OCI-LY1 (cell line): ENCODE results near the gene MCM7.
A peak's percentile ranks its signal among the peaks of the same experiment; 100 is the strongest.

Experiments
- H2AFZ ChIP-seq: fragments of 200-600 bp; sonication (generic), shearing (Covaris generic); 2 replicates; pipeline ENCODE4 v1.6.0; 2014; ENCODE audit warnings: antibody characterized with exemption, mild to moderate bottlenecking, low read length
- H3F3A ChIP-seq: fragments of 200-600 bp; sonication (generic), shearing (Covaris generic); 2 replicates; pipeline ENCODE4 v1.6.0; 2014; ENCODE audit warnings: mild to moderate bottlenecking, antibody characterized with exemption, low read length, moderate library complexity; ENCODE audit not compliant: insufficient read depth
- H3K27ac ChIP-seq: fragments of 200-600 bp; sonication (generic); 2 replicates; pipeline ENCODE4 v1.5.1; 2014; ENCODE audit warnings: low read length, mixed run types, mild to moderate bottlenecking, low read depth; ENCODE audit not compliant: poor library complexity, severe bottlenecking
- H3K27me3 ChIP-seq: fragments of 200-600 bp; sonication (generic); 2 replicates; pipeline ENCODE4 v1.6.0; 2014; ENCODE audit warnings: antibody characterized with exemption, mild to moderate bottlenecking, low read length, moderate library complexity; ENCODE audit not compliant: insufficient read depth
- H3K36me3 ChIP-seq: fragments of 200-600 bp; sonication (generic); 2 replicates; pipeline ENCODE4 v1.6.1; 2014; ENCODE audit warnings: mild to moderate bottlenecking, antibody characterized with exemption, low read length, moderate library complexity, mixed read lengths; ENCODE audit not compliant: insufficient read depth
- H3K4me1 ChIP-seq: fragments of 200-600 bp; sonication (generic); 2 replicates; pipeline ENCODE4 v1.5.1; 2014; ENCODE audit warnings: mild to moderate bottlenecking, low read length, moderate library complexity; ENCODE audit not compliant: insufficient read depth, severe bottlenecking
- H3K4me2 ChIP-seq: fragments of 200-600 bp; sonication (generic), shearing (Covaris generic); 2 replicates; pipeline ENCODE4 v1.6.1; 2014; ENCODE audit warnings: low read length
- H3K4me3 ChIP-seq: fragments of 200-600 bp; sonication (generic); 2 replicates; pipeline ENCODE4 v1.5.1; 2014; ENCODE audit warnings: low read length, low read depth, mild to moderate bottlenecking, mixed read lengths; ENCODE audit not compliant: poor library complexity, severe bottlenecking
- H3K79me2 ChIP-seq: fragments of 200-600 bp; shearing (Covaris generic); 2 replicates; pipeline ENCODE4 v1.6.1; 2016; ENCODE audit warnings: mixed run types, low read length, mixed read lengths; ENCODE audit not compliant: insufficient read depth
- H3K9ac ChIP-seq: fragments of 200-600 bp; sonication (generic), shearing (Covaris generic); 2 replicates; pipeline ENCODE4 v1.6.1; 2014; ENCODE audit warnings: mild to moderate bottlenecking, low read length, mixed read lengths
- H3K9me2 ChIP-seq: fragments of 200-600 bp; sonication (generic), shearing (Covaris generic); 2 replicates; pipeline ENCODE4 v1.6.1; 2014; ENCODE audit warnings: low read depth, mild to moderate bottlenecking, low read length, mixed read lengths
- H3K9me3 ChIP-seq: fragments of 200-600 bp; shearing (Covaris generic); 2 replicates; pipeline ENCODE4 v1.6.1; 2014; ENCODE audit warnings: low read length, mixed read lengths
- H4K20me1 ChIP-seq: fragments of 200-600 bp; sonication (generic), shearing (Covaris generic); 2 replicates; pipeline ENCODE4 v1.6.0; 2016; ENCODE audit warnings: mild to moderate bottlenecking, low read length; ENCODE audit not compliant: insufficient read depth
- EZH2 ChIP-seq: fragments of 200-600 bp; sonication (generic), shearing (Covaris generic); IDR thresholded peaks from 2 replicates; pipeline ENCODE4 v1.8.0; 2017; ENCODE audit warnings: borderline replicate concordance, mixed run types, mild to moderate bottlenecking, antibody characterized with exemption, low read length, moderate library complexity, mixed read lengths
- TF ChIP-seq, protein P1 (sequence below): fragments of 200-600 bp; sonication (generic), shearing (Covaris generic); IDR thresholded peaks from 2 replicates; pipeline ENCODE4 v1.5.1; 2017; ENCODE audit warnings: mild to moderate bottlenecking, antibody characterized with exemption, low read length, moderate library complexity, mixed read lengths

The MCM7 gene

GRCh38 chr7:100085515-100085914, 15.7 kb downstream of the MCM7 start:
- H3K4me3 ChIP-seq, result no peak overlapping the region
- H4K20me1 ChIP-seq, result no peaks in the 10 kb centered on the region
- H3K27ac ChIP-seq, result no peak overlapping the region

GRCh38 chr7:100082978-100083377, 18.2 kb downstream of the MCM7 start:
- H3F3A ChIP-seq, result peaks cover 10% of the 10 kb centered on the region; the same call in 1 of the 2 replicates
- no peaks in the 10 kb centered on the region for H4K20me1 ChIP-seq
- H2AFZ ChIP-seq, result no peak overlapping the region
- peak overlapping the region; percentile 76; the same call in 1 of the 2 replicates for H3K4me2 ChIP-seq
- peaks cover 18% of the 10 kb centered on the region; the same call in 1 of the 2 replicates for H3K36me3 ChIP-seq
- H3K9me3 ChIP-seq, result no peaks in the 10 kb centered on the region
- peak overlapping the region; percentile 36 for H3K27ac ChIP-seq
- no peaks in the 10 kb centered on the region for H3K9me2 ChIP-seq
- H3K4me1 ChIP-seq, result peaks cover 21% of the 10 kb centered on the region
- H3K4me3 ChIP-seq, result peak overlapping the region; percentile 75
- TF ChIP-seq EZH2, result no peak
- TF ChIP-seq, protein P1, sequence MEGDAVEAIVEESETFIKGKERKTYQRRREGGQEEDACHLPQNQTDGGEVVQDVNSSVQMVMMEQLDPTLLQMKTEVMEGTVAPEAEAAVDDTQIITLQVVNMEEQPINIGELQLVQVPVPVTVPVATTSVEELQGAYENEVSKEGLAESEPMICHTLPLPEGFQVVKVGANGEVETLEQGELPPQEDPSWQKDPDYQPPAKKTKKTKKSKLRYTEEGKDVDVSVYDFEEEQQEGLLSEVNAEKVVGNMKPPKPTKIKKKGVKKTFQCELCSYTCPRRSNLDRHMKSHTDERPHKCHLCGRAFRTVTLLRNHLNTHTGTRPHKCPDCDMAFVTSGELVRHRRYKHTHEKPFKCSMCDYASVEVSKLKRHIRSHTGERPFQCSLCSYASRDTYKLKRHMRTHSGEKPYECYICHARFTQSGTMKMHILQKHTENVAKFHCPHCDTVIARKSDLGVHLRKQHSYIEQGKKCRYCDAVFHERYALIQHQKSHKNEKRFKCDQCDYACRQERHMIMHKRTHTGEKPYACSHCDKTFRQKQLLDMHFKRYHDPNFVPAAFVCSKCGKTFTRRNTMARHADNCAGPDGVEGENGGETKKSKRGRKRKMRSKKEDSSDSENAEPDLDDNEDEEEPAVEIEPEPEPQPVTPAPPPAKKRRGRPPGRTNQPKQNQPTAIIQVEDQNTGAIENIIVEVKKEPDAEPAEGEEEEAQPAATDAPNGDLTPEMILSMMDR, result no peak
- peaks cover 6% of the 10 kb centered on the region for H3K79me2 ChIP-seq
- H3K9ac ChIP-seq, result no peak overlapping the region
- no peaks in the 10 kb centered on the region for H3K27me3 ChIP-seq

More at GRCh38 chr7:100085515-100085914, 15.7 kb downstream of the MCM7 start:
- TF ChIP-seq, protein P1, result no peak
- no peak for TF ChIP-seq EZH2
- peaks cover 4% of the 10 kb centered on the region; the same call in 1 of the 2 replicates for H3K36me3 ChIP-seq
- H3K4me2 ChIP-seq, result no peak overlapping the region
- H3K9ac ChIP-seq, result no peak overlapping the region
- peaks cover 39% of the 10 kb centered on the region for H3K4me1 ChIP-seq
- no peaks in the 10 kb centered on the region for H3K9me2 ChIP-seq
- peaks cover 6% of the 10 kb centered on the region for H3K79me2 ChIP-seq
- H3K9me3 ChIP-seq, result no peaks in the 10 kb centered on the region
- H3K27me3 ChIP-seq, result no peaks in the 10 kb centered on the region
- peaks cover 14% of the 10 kb centered on the region for H3F3A ChIP-seq
- no peak overlapping the region for H2AFZ ChIP-seq

GRCh38 chr7:100081535-100082102, 19.6 kb downstream of the MCM7 start, which contains the start of gene ZNF3:
TSS of gene ZNF3 (minus strand) at chr7:100081723. CDS start at chr7:100077357, 4,366 bp downstream.
- no peaks in the 10 kb centered on the region for H3K9me2 ChIP-seq
- TF ChIP-seq, protein P1, result peak; percentile 99
- no peak for TF ChIP-seq EZH2
- peaks cover 25% of the 10 kb centered on the region for H3K36me3 ChIP-seq
- peak within 1 kb of the TSS; percentile 76 for H3K4me2 ChIP-seq
- peak within 1 kb of the TSS; percentile 66 for H3K27ac ChIP-seq
- no peak within 1 kb of the TSS for H2AFZ ChIP-seq
- peaks cover 20% of the 10 kb centered on the region for H3K4me1 ChIP-seq
- no peaks in the 10 kb centered on the region for H3K9me3 ChIP-seq
- H4K20me1 ChIP-seq, result no peaks in the 10 kb centered on the region
- peak within 1 kb of the TSS; percentile 75 for H3K4me3 ChIP-seq
- H3K79me2 ChIP-seq, result peaks cover 6% of the 10 kb centered on the region
- H3F3A ChIP-seq, result peaks cover 10% of the 10 kb centered on the region; the same call in 1 of the 2 replicates
- H3K27me3 ChIP-seq, result no peaks in the 10 kb centered on the region
- H3K9ac ChIP-seq, result peak within 1 kb of the TSS; percentile 70
